K562 (cell line): ENCODE measurements around the gene MYBPHL. TPM values are rescaled to one million over a fixed set of nuclear protein-coding genes. Genes with fewer than 3 reads are reported as not detected.

ENCODE experiments used
- ATF4 ChIP-seq: fragments of 450-650 bp; formaldehyde crosslinking; IDR thresholded peaks from 2 replicates; pipeline ENCODE4 v1.4.0; 2022; ENCODE audit warnings: mild to moderate bottlenecking, moderate library complexity
- CHD1 ChIP-seq: fragments of 200-600 bp; sonication (generic); IDR thresholded peaks from one replicate; pipeline ENCODE4 v1.6.1; 2012; ENCODE audit warnings: mild to moderate bottlenecking, moderate library complexity, low read length, inconsistent platforms
- ELF4 ChIP-seq: fragments of 450-650 bp; formaldehyde crosslinking; IDR thresholded peaks from 2 replicates; pipeline ENCODE4 v1.4.0; 2022; ENCODE audit warnings: missing genetic modification characterization
- KDM5B ChIP-seq: fragments of 200-600 bp; sonication (generic); IDR thresholded peaks from 2 replicates; pipeline ENCODE4 v1.6.1; 2012; ENCODE audit warnings: low read depth, mild to moderate bottlenecking, moderate library complexity, low read length, control low read depth, inconsistent platforms; ENCODE audit not compliant: insufficient replicate concordance
- MGA ChIP-seq: fragments of 450-650 bp; IDR thresholded peaks from 2 replicates; pipeline ENCODE4 v1.6.1; 2016; ENCODE audit warnings: mild to moderate bottlenecking, moderate library complexity
- NR2C1 ChIP-seq, 2 experiments: fragments of 450-650 bp; IDR thresholded peaks; 2 replicates each; pipeline ENCODE4 v1.6.1; 2017; ENCODE audit warnings: mild to moderate bottlenecking in 2 of 2, antibody characterized with exemption in 1 of 2, inconsistent platforms in 1 of 2, missing compliant biosample characterization in 1 of 2, missing genetic modification characterization in 1 of 2
- RBBP5 ChIP-seq: fragments of 200-600 bp; sonication (generic); IDR thresholded peaks from 2 replicates; pipeline ENCODE4 v1.6.1; 2012; ENCODE audit warnings: borderline replicate concordance, mild to moderate bottlenecking, low read length, control low read depth, inconsistent platforms; ENCODE audit not compliant: insufficient read depth, poor library complexity, severe bottlenecking
- THRAP3 ChIP-seq: fragments of 450-650 bp; IDR thresholded peaks from 2 replicates; pipeline ENCODE4 v1.6.1; 2016; ENCODE audit warnings: mild to moderate bottlenecking, inconsistent platforms, borderline replicate concordance
- ZSCAN32 ChIP-seq: fragments of 450-650 bp; formaldehyde crosslinking; IDR thresholded peaks from 2 replicates; pipeline ENCODE4 v1.4.0; 2020; ENCODE audit warnings: mild to moderate bottlenecking, moderate library complexity
- polyA plus RNA-seq, 8 experiments: library from polyadenylated mRNA; depleted of rRNA in 4 of 8; stranded (reverse) in 5 of 8; unstranded in 3 of 8; fragments of >200 nt; fragmentation: Nextera tagmentation in 2 of 8; fragmentation: Illumina TruSeq in 1 of 8; extraction: Ambion mirVana in 2 of 8; extraction: Trizol in 1 of 8; gene quantifications; 2 replicates each; pipeline versions ENCODE4 v1.2.1 to v1.2.3, GENCODE V29; 2011 to 2014; ENCODE audit warnings: inconsistent platforms in 1 of 8, missing spikeins in 1 of 8
- total RNA-seq, 7 experiments: library from RNA; depleted of rRNA in 6 of 7; stranded (reverse); fragments of >200 nt in 6 of 7; fragmentation: Illumina TruSeq in 2 of 7; extraction: Trizol in 2 of 7; gene quantifications; 2 replicates each; pipeline versions ENCODE4 v1.2.1 to v1.2.3, GENCODE V29; 2011 to 2021; ENCODE audit warnings: low replicate concordance in 1 of 7

The MYBPHL gene
- total and polyA plus RNA-seq, 9 of the 15 experiments (the other 6 are each of a cell fraction or from before 2014, with no cell fraction given): 0.20 to 1.9 (median 0.33) TPM

GRCh38 chr1:109277434-109278204, 29.2 kb downstream of the MYBPHL start (continued):
- TF ChIP-seq MGA (no peak), ATF4 (CRISPR knock-in tag) (no peak), THRAP3 (no peak), NR2C1 (IDR thresholded peaks at IDR 0.05) (no peak), NR2C1 (tag; IDR thresholded peaks at IDR 0.05) (no peak), ELF4 (CRISPR knock-in tag) (no peak), RBBP5 (no peak), CHD1 (no peak), KDM5B (peak; percentile 18), ZSCAN32 (no peak)
